ENCODE results near the gene OR14C36. TPM values are rescaled to one million over a fixed set of nuclear protein-coding genes. Genes with fewer than 3 reads are reported as not detected.

Gene OR14C36
- polyA plus RNA-seq, 1 donor (not counting 4 experiments of a cell fraction or from before 2014, with no cell fraction given) = not detected

DNA sequence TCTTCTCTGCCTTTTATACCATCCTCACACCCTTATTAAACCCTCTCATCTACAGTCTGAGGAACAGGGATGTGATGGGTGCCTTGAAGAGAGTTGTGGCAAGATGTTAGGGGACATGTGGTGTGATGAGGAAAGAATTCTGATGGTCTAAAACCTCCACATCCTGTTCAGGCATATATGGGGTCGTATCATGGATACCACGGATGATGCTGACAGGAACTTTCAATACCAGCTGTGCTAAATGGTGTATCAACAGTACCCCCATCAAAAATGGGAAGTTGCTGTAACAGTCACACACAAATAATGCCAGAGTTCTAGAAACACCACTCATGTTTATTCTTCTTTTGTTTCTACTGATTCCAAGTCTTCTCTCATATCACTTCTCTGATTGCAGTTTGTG is 39.9 kb downstream of the OR14C36 start:
- Histone ChIP-seq H3K9me3 (ENCODE audit: control insufficient read depth, low read depth, low read length) (no peaks in the 10 kb centered on the region), H4K20me1 (ENCODE audit: control insufficient read depth, extremely low read depth, insufficient read depth, low read length) (no peaks in the 10 kb centered on the region), H2AFZ (ENCODE audit: control insufficient read depth, low read length) (no peak overlapping the region), H3K9me1 (ENCODE audit: control insufficient read depth, extremely low read depth, insufficient read depth, low read length) (no peaks in the 10 kb centered on the region), H3K9ac (ENCODE audit: control insufficient read depth, extremely low read depth, insufficient read depth, low read length) (no peak overlapping the region), H3K4me2 (ENCODE audit: control insufficient read depth, extremely low read depth, insufficient read depth, low read depth, low read length) (no peak overlapping the region), H3K27me3 (ENCODE audit: control insufficient read depth, extremely low read depth, insufficient read depth, low read length) (no peaks in the 10 kb centered on the region), H3K79me2 (ENCODE audit: control insufficient read depth, insufficient read depth, low read length) (no peaks in the 10 kb centered on the region), H3K36me3 (ENCODE audit: control insufficient read depth in 2 of 2, extremely low read depth in 1 of 2, insufficient read depth in 2 of 2, low read length in 2 of 2) (no peaks in the 10 kb centered on the region), H3K4me3 (ENCODE audit: control insufficient read depth in 2 of 3, extremely low read depth in 1 of 3, insufficient read depth in 2 of 3, low read depth in 1 of 3, low read length in 3 of 3) (no peak overlapping the region), H3K27ac (ENCODE audit: control insufficient read depth, insufficient read depth, low read length) (no peak overlapping the region), H3K4me1 (ENCODE audit: control insufficient read depth, extremely low read depth, insufficient read depth, low read length) (no peaks in the 10 kb centered on the region)
- TF ChIP-seq, protein P1, sequence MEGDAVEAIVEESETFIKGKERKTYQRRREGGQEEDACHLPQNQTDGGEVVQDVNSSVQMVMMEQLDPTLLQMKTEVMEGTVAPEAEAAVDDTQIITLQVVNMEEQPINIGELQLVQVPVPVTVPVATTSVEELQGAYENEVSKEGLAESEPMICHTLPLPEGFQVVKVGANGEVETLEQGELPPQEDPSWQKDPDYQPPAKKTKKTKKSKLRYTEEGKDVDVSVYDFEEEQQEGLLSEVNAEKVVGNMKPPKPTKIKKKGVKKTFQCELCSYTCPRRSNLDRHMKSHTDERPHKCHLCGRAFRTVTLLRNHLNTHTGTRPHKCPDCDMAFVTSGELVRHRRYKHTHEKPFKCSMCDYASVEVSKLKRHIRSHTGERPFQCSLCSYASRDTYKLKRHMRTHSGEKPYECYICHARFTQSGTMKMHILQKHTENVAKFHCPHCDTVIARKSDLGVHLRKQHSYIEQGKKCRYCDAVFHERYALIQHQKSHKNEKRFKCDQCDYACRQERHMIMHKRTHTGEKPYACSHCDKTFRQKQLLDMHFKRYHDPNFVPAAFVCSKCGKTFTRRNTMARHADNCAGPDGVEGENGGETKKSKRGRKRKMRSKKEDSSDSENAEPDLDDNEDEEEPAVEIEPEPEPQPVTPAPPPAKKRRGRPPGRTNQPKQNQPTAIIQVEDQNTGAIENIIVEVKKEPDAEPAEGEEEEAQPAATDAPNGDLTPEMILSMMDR (optimal IDR thresholded peaks at IDR 0.05 in 1 of 3, IDR thresholded peaks at IDR 0.05 in 1 of 3, conservative IDR thresholded peaks at IDR 0.05 in 1 of 3; ENCODE audit: extremely low read depth in 1 of 3, insufficient read depth in 2 of 3, low read length in 3 of 3) = no peak
- TF ChIP-seq EZH2 (IDR thresholded peaks at IDR 0.05; ENCODE audit: low read length) = no peak
- no peak for DNase-seq (ENCODE audit: low read depth, low spot score)
- dilution Hi-C loops (cut with MboI; ENCODE audit: extremely low pct_ligation_motif_present, low sequenced_read_pairs) = no loop called here
- no peak for FAIRE-seq

DNA sequence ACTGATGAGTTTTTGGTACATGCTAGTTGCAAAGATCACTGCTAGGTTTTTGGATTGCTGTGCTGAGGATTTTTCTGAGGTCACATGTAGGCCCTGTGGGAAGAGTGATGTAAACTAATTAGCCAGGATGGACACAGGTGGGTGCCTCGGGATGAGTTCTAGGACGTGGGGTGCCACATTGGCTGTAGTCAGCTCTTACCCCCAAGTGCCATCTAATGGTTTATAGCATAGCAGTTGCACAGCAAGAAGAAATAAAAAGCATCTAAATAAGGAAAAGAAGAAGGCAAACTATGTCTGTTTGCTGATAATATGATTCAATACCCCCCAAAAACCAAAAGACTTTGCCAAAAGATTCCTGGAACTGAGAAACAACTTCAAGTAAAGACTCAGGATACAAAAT is 44.5 kb downstream of the OR14C36 start:
- H3K36me3 ChIP-seq (ENCODE audit: control insufficient read depth in 2 of 2, extremely low read depth in 1 of 2, insufficient read depth in 2 of 2, low read length in 2 of 2) = no peaks in the 10 kb centered on the region
- no peak for FAIRE-seq
- H3K9me3 ChIP-seq (ENCODE audit: control insufficient read depth, low read depth, low read length) = peaks cover 1% of the 10 kb centered on the region
- H3K4me2 ChIP-seq (ENCODE audit: control insufficient read depth, extremely low read depth, insufficient read depth, low read depth, low read length) = no peak overlapping the region
- no peaks in the 10 kb centered on the region for H3K27me3 ChIP-seq (ENCODE audit: control insufficient read depth, extremely low read depth, insufficient read depth, low read length)
- no peak overlapping the region for H3K27ac ChIP-seq (ENCODE audit: control insufficient read depth, insufficient read depth, low read length)
- no peaks in the 10 kb centered on the region for H3K4me1 ChIP-seq (ENCODE audit: control insufficient read depth, extremely low read depth, insufficient read depth, low read length)
- H3K79me2 ChIP-seq (ENCODE audit: control insufficient read depth, insufficient read depth, low read length) = no peaks in the 10 kb centered on the region
- no peaks in the 10 kb centered on the region for H4K20me1 ChIP-seq (ENCODE audit: control insufficient read depth, extremely low read depth, insufficient read depth, low read length)
- no peak for DNase-seq (ENCODE audit: low read depth, low spot score)
- H3K4me3 ChIP-seq (ENCODE audit: control insufficient read depth in 2 of 3, extremely low read depth in 1 of 3, insufficient read depth in 2 of 3, low read depth in 1 of 3, low read length in 3 of 3) = no peak overlapping the region
- dilution Hi-C loops (cut with MboI; ENCODE audit: extremely low pct_ligation_motif_present, low sequenced_read_pairs) = no loop called here
- H3K9ac ChIP-seq (ENCODE audit: control insufficient read depth, extremely low read depth, insufficient read depth, low read length) = no peak overlapping the region
- no peak for TF ChIP-seq EZH2 (IDR thresholded peaks at IDR 0.05; ENCODE audit: low read length)
- TF ChIP-seq, protein P1 (optimal IDR thresholded peaks at IDR 0.05 in 1 of 3, IDR thresholded peaks at IDR 0.05 in 1 of 3, conservative IDR thresholded peaks at IDR 0.05 in 1 of 3; ENCODE audit: extremely low read depth in 1 of 3, insufficient read depth in 2 of 3, low read length in 3 of 3) = no peak
- no peaks in the 10 kb centered on the region for H3K9me1 ChIP-seq (ENCODE audit: control insufficient read depth, extremely low read depth, insufficient read depth, low read length)
- H2AFZ ChIP-seq (ENCODE audit: control insufficient read depth, low read length) = no peak overlapping the region

Other genes with a start within 250 kb of the OR14C36 start
- not detected in 3 replicates for gene OR2M5, start 203.6 kb upstream of the OR14C36 start, polyA plus RNA-seq
- gene OR2M2, start 174.0 kb upstream of the OR14C36 start, polyA plus RNA-seq = not detected in 3 replicates
- not detected in 3 replicates for gene OR2M3, start 151.5 kb upstream of the OR14C36 start, polyA plus RNA-seq
- not detected in 3 replicates for gene OR2M4, start 117.4 kb upstream of the OR14C36 start, polyA plus RNA-seq
- gene OR2T33, start 70.8 kb upstream of the OR14C36 start, polyA plus RNA-seq = not detected in 3 replicates
- not detected in 3 replicates for gene OR2T12, start 45.4 kb upstream of the OR14C36 start, polyA plus RNA-seq
- gene OR2M7, start 24.2 kb upstream of the OR14C36 start, polyA plus RNA-seq = not detected in 3 replicates
- gene OR2T4, start 12.9 kb downstream of the OR14C36 start, polyA plus RNA-seq = not detected in 3 replicates
- not detected in 3 replicates for gene OR2T6, start 27.0 kb downstream of the OR14C36 start, polyA plus RNA-seq
- not detected in 3 replicates for gene OR2T1, start 54.3 kb downstream of the OR14C36 start, polyA plus RNA-seq
- not detected in 3 replicates for gene OR2T2, start 96.9 kb downstream of the OR14C36 start, polyA plus RNA-seq
- not detected in 3 replicates for gene OR2T3, start 124.6 kb downstream of the OR14C36 start, polyA plus RNA-seq
- gene OR2T5, start 139.8 kb downstream of the OR14C36 start, polyA plus RNA-seq = not detected in 3 replicates
- gene OR2G6, start 159.3 kb downstream of the OR14C36 start, polyA plus RNA-seq = not detected in 3 replicates
- gene OR2T29, start 214.0 kb downstream of the OR14C36 start, polyA plus RNA-seq = not detected in 3 replicates
- gene OR2T34, start 226.0 kb downstream of the OR14C36 start, polyA plus RNA-seq = not detected in 3 replicates
- not detected in 3 replicates for gene OR2T10, start 248.9 kb downstream of the OR14C36 start, polyA plus RNA-seq